NCI-H774 (cell line): Measurements from ENCODE around the gene FCAMR.

ENCODE experiments used
- DNase-seq: peaks from one replicate; lab custom pipeline; 2025; lab: John Stamatoyannopoulos, UW

FCAMR gene, protein sequence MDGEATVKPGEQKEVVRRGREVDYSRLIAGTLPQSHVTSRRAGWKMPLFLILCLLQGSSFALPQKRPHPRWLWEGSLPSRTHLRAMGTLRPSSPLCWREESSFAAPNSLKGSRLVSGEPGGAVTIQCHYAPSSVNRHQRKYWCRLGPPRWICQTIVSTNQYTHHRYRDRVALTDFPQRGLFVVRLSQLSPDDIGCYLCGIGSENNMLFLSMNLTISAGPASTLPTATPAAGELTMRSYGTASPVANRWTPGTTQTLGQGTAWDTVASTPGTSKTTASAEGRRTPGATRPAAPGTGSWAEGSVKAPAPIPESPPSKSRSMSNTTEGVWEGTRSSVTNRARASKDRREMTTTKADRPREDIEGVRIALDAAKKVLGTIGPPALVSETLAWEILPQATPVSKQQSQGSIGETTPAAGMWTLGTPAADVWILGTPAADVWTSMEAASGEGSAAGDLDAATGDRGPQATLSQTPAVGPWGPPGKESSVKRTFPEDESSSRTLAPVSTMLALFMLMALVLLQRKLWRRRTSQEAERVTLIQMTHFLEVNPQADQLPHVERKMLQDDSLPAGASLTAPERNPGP

GRCh38 chr1:206970446-206970845 is at the start of gene FCAMR:
TSS of gene FCAMR (minus strand) at chr1:206970460. CDS start at chr1:206970125, 335 bp downstream.
- DNase-seq: no peak

- DNase-seq: no peak
Measured at GRCh38 chr1:207019661-207020060, 49.4 kb upstream of the FCAMR start.

DNA sequence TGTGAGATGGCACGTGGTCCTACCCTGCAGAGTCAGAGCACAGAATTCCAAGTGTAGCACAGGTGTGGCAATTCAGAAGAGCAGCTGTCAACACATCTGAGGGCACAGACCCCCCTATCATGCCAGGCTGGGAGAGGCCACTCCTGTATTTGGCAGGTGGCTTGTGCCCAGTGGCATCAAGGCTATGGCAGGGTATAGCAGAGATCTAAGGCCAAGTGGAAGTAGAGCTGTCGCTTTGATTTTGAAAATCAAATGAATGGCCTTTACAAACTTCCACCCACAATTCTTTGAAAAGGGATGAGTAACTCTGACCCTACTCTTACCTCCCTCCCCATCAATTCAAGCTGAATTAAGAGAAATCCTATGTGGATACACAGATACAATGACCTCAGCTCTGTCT is 48.9 kb upstream of the FCAMR start:
- DNase-seq: no peak

DNA sequence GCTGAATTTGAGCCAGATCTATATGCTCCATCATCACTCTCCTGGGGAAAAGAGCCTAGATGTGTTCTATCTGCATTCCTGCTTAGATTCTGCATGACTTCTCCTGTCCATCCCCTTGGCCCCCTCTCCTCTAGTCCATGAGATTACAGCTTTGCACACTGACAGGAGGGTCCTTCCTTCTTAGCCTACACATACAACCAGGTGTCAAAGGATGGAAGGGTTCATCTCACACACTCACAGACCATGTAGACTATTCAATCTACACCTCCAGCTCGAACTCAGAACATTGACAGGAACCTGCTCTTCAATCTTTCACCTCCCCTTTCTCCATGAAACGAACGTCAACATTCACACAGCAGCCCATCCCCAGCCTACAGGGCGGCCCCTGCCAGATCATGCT is 48.4 kb upstream of the FCAMR start:
- DNase-seq: no peak

DNA sequence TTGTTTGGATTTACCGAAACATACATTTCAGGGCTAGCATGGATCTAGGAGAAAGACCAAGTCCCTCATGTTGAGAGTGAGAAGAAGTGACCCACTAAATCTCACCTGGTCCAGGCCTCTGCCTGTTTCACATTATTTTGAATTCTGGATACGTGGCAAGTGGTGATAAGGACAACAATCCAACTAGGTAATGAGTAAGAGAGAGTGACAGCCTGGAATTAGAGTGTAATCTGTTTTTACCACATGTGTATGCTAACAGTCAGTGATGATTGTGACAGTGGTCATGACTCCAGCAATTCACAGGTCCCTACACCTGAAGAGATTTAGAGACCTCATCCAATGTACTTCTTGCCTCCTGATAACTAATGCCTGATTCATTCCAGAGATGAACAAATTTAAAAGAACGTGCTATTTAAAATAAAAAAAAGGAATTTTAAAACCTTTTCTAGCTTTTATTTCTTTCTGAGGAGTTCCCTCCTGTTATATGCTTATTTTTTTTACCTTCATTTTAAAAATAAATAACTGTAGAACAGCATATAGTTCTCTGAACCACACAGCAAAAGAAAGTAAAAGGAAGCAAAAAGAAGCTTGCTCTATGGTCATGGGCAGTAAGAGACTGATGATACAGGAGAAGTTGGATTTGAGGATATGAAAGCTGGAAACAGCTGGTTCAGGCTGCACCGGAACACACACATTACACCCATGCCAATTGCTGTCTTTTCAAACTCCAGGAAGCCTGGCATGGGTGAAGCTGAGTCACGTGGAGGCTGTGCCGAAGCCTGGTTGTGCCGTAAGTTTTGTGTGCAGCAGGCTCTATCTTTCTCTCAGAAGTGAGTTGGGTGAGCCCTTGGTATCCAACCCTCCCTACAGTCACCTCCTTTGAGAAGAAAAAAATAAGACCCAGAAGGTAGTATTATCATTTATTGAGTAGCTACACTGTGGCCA is 47.6 kb upstream of the FCAMR start:
- DNase-seq: no peak

DNA sequence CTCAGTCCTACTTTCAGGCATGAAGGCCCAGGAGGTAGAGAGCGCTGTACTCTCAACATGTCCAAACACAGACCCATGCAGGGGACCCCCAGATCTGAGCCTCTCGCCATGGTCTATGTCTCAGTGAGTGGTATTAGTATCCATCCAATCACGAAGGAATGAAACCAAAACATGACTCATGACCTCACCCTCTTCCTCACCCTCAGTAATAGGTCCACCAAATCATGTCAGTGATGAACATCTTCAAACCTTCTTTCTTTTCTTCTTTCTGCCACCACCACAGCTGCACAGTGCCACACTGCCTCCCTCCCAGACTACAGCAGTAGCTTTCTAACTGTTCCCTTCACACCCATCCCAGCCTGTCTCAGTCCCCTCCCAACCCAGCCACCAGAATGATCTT is 45.5 kb upstream of the FCAMR start:
- no peak for DNase-seq

- no peak for DNase-seq
Measured at GRCh38 chr1:207014728-207015127, 44.5 kb upstream of the FCAMR start.

DNA sequence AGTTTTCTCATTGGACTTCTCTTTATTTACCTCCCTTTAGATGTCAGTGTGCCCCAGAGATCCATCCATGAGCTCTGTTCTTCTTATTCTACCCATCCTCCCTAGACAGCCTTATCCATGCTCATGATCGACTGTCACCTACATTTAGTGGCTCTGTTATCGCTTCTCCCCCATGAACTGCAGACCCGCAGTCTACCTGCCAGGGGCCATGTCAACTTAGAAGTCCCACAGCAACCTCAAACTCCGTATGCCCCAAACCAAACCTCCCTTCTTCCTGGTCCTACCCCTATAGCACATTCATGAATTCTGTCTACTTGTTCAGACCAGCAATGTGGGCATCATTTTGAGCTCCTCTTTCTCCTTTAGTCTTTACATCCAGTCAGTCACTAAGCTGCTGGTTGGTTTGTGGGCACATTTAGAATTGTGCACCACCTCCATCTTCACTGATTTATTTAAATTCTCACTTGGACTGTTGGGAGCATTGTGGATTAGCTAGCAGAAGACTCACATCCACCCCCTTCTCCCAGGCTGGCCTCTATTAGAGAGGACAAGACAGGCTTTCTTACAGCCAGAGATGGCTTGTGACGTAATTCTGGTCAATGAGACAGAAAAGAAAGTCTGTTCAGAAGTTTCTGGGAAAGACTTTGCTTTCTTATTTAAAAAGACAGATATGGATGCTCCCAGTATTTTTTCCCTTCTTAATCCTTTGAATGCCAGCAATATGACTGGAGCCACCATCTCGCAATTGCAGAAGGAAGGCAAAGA is 43.2 kb upstream of the FCAMR start:
- DNase-seq: no peak

DNA sequence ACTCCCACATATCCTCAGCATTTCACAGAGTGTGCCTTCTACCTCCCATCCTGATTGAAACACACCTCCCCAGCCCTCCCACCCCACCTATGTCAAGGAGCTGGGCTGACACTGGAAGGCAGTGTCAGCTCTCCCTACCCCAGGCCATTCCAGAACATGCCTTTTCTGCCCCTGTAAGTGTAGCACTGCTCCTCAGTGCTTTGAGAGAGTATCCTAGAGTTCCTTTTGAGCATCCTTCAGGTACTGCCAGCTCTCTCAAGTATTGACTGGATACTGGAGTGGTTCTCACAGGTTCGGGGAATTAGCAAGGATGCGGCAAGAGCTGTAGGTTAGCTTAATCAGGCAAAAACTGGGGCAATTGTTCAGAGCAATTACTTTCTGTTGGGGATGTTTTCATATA is 40.5 kb upstream of the FCAMR start:
- no peak for DNase-seq

- no peak for DNase-seq
Measured at GRCh38 chr1:207009945-207010344, 39.7 kb upstream of the FCAMR start.

DNA sequence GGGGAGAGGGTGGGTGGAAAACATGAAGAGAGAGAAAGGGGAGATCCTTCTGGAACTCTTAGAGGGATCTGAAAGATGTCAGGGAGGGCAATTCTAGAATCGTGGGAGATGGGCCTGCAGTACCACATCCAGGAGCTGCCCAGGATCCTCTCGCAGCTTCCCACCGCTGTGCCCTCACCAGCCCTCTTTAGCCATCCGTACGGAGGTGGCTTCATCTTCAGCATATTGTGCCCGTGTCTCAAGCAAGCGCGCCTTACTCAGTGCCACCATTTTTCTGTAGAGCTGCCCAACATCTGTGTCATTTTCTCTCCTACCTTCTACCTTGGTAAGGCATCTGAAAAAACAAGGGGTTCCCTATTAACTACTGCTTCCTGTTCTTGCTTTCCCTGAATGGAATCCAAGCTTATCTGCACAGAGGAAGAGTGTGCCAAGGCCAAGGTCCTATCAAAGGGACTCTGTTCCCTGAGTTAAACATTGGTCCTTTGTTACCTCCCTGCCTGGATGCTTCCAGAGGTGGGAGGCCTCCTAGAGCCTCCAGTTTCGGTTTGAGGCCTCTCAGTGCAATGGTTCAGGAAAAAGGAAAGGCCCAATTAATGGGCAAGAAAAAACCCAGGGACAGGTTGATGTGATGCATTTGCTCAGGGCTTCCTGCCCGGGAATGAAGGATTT is 39.1 kb upstream of the FCAMR start:
- DNase-seq: no peak

GRCh38 chr1:207007352-207008033 is 37.2 kb upstream of the FCAMR start:
- DNase-seq: no peak

DNA sequence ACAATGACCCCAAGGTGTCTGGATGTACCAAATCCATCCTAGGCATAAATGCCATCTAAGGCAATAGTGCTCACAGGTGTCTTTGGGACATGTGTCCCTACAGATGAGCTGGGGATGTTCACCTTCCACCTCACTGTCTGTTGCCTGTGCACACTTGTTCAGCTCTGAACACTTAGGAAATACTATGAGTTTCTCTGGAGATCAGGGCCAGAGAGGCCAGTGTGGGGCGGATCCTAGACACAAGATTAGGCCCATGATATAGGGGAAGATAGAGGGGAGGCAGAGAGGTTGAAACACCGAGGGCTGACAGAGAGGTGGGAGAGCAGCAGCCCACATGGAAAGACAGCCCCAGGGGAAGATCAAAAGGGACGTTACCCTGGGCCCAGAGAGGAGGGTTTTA is 36.7 kb upstream of the FCAMR start:
- no peak for DNase-seq

DNA sequence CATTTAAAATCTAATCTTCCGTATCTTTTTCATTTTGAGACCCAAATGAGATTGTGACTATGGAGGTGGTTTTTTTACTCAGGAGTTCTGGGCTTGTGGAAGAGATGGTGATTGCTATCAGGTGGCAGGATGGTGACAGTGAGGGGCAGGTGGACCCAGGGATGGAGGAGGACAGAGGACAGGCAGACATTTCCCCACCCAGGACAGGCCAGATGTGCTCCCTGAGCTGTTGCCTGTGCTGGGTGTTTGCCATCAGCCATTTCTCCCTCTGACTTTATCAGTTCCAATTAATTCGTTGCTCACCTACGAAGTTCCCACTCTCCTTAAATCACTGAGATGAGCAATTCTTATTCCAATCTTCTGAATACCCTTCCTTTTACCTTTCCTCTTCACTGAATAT is 35.8 kb upstream of the FCAMR start:
- no peak for DNase-seq

DNA sequence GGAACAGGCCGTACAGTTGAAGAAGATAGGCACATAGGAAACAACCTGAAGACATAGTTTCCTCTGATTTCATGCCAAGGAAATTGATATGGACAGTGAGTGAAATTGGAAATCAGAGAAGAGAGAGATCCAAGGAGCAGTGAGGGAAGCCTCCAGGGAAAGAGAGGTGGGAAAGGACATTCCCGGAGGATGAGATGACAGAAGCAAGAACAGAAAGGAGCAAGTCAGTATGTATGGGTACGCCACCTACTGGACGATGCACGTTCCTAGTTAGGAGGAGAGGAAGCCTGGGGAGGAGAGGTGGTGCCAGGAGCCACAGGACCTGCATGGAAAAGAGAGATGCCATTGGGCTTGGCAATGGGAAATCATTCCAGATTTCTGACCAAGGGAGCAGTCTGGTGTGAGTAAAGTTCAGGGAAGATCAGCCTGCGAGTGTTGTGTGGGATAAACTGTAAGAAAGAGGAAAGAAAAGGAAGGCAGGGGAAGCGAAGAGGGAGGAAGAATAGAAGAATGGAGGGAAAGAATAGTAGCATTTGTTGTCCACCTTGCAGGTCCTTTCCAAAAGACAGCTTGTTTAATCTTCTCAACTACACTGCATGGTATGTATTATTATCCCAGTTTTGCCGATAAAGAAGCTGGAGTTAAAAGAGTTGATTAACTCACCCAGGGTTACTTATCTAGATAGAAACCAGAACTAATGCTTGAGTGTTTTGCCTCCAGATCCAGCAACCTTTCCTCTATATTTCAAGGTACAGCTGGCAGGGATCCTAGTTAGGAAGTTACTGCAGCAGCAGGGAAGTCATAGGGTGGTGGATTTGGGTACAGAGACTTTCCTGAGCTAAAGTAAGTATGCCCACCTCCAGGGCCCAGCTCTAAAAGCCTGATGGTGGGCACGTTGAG is 34.9 kb upstream of the FCAMR start:
- peak; percentile 44 for DNase-seq

DNA sequence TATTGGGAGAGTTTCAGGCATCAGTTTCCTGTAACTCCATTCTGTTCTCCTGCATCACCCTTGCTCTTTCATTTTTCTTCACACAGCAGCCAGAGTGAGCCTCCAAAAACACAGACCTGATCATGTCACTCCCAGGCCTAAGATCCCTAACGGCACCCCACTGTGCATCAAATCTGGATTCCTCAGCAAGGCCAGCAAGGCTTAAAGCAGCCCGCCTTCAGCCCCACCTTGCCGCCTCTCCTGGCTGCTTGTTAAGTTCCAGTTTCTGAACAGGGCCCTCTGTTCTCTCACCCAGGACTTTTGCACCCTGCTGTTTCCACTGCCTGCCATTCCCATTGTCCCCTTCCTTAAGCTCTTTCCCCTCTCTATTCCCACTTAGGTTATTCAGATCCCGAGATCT is 33.0 kb upstream of the FCAMR start:
- no peak for DNase-seq

DNA sequence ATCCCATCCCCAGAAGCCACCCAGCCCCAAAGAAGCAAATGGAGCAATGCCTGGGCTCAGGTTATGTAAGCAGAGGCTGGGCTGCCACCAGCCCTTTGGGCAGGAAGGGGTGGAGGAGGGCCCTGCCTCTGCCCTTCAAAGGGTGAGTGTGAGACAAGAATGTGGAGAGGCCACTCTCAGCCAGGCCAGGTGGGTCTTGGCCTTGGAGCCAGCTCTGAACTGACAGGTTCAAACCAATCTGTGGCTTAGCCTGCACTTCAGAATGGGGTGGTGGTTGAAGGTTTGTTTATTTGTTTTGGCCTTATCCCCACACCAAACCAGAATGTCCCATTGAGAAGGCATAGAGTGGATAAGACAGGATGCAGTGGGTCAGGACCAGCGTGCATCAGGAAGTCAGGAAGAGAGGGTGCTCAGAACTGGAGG is 32.5 kb upstream of the FCAMR start:
- no peak for DNase-seq

- no peak for DNase-seq
Measured at GRCh38 chr1:207001492-207002245, 31.4 kb upstream of the FCAMR start.
